Measurements from ENCODE around the gene EPHA6.
"Not testable (repeated sequence)": the region's sequence is repeated elsewhere in the genome, so short reads cannot be mapped to it uniquely, and the experiment has no call there.

EPHA6 gene

GRCh38 chr3:97438131-97438530, 623.7 kb downstream of the EPHA6 start:
- DNase-seq (ENCODE audit: low read depth in 2 of 2): no peak

DNA sequence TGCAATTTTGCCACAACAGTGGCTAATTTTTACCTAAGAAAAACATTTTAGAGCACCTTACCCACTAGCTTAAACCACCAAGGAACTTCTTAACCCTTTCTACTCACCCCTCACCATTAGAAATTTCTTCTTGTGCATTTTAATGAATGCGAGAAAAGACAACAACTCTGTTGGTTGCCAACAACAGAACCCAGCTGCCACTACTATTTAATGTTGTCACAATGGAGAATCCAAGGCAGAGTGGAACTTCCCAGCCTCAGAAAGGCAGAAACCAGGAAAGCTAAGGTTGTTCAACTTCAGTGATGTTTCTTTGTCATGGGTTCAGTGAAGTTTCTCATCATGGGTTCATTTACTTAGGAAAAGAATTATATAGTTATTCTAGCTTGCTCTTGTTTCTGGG, 625.0 kb downstream of the EPHA6 start:
- no peak for DNase-seq (ENCODE audit: low read depth in 2 of 2)

- DNase-seq (ENCODE audit: low read depth in 2 of 2): no peak
Observed at GRCh38 chr3:97464035-97464434, 649.6 kb downstream of the EPHA6 start.

GRCh38 chr3:97470481-97470880, 656.1 kb downstream of the EPHA6 start:
- no peak for DNase-seq (ENCODE audit: low read depth in 2 of 2)

DNA sequence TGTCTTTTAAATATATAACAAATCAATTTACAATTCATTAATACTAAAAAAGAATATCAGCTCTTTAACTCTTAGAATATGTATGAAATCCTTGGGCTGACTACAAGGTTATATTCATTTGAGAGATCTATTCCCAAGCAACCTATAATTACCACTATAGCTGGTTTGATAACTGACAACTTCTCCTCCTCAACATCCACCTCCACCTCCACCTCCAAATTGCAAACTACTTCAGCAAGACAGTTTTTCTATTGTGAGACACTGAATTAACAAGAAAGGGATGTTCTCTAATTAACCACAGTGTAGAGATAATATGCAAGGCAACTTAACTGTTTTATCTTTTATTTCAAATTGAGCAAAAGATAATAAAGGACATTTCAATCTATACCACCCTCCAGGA, 665.3 kb downstream of the EPHA6 start:
- DNase-seq (ENCODE audit: low read depth in 2 of 2): no peak

DNA sequence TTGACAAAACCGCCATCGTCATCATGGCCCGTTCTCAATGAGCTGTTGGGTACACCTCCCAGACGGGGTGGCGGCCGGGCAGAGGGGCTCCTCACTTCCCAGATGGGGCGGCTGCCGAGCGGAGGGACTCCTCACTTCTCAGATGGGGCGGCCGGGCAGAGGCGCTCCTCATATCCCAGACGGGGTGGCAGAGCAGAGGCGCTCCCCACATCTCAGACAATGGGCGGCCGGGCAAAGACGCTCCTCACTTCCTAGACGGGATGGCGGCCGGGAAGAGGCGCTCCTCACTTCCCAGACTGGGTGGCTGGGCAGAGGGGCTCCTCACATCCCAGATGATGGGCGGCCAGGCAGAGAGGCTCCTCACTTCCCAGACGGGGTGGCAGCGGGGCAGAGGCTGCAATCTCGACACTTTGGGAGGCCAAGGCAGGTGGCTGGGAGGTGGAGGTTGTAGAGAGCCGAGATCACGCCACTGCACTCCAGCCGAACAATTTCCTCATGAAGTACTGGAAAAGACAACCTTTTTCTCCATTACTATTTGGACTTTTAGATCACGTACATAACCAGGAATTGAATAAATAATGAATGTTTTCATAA, 666.4 kb downstream of the EPHA6 start:
- DNase-seq (ENCODE audit: low read depth in 2 of 2): not testable (repeated sequence)

DNA sequence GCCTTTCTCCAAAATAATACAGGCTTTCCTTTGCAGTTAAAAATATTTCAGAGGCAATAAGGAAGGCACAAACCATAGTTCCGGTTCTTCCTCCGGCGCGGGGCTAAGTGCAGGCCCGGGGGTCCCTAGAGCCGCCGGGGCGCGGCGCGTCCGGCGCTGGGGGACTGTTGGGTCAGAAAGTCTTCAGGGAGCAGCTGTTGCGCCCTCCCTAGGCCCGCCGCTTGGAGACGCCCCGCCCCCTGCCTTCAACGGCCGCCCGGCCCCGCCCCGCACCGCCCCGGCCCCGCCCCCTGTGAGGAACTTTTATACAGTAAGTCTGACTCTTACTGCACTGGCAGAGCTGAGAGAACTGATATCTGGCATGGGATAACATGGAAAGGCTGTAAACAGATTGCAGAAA, 667.0 kb downstream of the EPHA6 start:
- DNase-seq (ENCODE audit: low read depth in 2 of 2): no peak

DNA sequence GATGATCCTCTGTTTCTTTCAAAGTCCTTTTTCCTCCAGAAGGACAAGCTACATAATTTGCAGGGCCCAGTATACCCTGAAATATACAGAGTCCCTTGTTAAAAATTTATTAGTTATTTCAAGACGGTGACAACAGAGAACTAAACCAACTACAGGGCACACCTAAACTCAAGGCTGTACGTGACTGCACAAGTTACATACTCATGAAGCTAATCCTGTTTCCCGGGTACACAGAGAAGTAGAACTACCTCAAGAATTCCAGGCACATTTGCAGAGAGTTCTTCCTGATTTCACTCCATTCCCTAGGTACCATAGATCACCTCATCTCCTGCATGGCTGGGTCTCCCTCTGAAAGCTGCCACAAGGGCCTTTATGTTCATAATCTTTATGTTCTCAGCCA, 670.8 kb downstream of the EPHA6 start:
- DNase-seq (ENCODE audit: low read depth in 2 of 2): no peak

DNA sequence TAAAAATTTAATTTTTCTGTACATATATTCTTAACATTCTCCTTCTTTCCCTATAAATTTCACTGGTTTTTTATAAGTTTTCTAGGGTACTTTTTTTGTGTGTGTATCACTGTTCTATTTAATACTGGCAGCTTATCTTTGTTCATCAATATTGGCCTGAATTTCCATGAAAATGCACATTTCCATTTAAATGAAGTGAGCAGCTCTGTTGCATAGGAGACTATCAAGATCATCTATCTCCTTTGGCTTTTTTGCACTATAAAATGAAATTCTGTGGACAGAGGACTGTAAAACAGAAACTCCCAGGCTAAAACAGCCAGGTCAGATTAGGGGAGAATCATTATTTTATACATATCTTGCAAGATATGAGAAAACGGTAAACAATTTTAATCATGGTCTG, 673.2 kb downstream of the EPHA6 start:
- no peak for DNase-seq (ENCODE audit: low read depth in 2 of 2)

- no peak for DNase-seq (ENCODE audit: low read depth in 2 of 2)
Observed at GRCh38 chr3:97488741-97489140, 674.3 kb downstream of the EPHA6 start.

- no peak for DNase-seq (ENCODE audit: low read depth in 2 of 2)
Observed at GRCh38 chr3:97495896-97496295, 681.5 kb downstream of the EPHA6 start.

- DNase-seq (ENCODE audit: low read depth in 2 of 2): no peak
Observed at GRCh38 chr3:97497138-97497537, 682.7 kb downstream of the EPHA6 start.

DNA sequence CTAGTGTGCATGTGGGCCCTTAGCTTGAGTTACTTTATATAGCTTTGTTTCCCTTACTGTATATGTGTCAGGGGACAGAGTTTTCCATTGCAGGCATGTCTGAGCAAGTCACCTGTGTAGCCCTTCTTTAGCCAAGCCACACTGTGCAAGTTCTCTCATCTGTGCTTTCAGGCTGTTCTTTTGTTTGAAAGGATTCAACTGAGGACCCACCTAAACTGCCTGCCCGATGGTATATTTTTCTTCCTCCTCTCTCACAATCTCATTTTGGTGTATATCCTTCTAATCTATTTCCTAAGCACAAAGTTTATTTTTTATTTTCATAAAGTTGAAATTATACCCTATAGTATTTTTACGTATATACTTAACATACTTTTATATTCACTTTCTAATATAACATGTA, 690.1 kb downstream of the EPHA6 start:
- no peak for DNase-seq (ENCODE audit: low read depth in 2 of 2)

DNA sequence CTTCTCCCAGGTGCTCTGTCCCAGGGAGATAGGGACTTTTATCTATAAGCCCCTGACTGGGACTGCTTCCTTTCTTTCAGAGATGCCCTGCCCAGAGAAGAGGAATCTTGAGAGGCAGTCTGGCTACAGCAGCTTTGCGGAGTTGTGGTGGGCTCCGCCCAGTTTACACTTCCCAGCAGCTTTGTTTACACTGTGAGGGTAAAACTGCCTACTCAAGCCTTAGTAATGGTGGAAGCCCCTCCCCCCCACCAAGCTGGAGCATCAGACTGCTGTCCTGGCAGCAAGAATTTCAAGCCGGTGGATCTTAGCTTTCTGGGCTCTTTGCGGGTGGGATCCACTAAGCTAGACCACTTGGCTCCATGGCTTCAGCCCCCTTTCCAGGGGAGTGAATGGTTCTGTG, 696.4 kb downstream of the EPHA6 start:
- no peak for DNase-seq (ENCODE audit: low read depth in 2 of 2)

GRCh38 chr3:97515076-97515475, 700.7 kb downstream of the EPHA6 start:
- no peak for DNase-seq (ENCODE audit: low read depth in 2 of 2)

DNA sequence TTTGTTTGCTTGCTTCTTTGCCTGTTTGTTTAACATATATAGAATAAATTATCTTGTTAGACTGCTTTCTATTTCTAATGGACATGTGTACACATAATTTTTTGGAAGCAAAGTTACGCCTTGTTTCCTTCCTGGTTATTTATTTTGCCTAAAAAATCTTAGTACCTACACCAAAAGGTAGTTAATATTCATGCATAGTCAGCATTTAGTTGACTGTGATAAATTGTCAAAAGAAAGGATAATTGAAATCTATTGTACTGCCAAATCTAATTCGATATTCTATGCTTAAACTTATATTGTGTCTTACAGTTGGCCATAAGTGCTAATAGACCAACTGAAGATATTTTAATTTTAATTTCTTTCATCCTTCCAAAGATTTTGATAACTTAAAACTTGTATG, 716.3 kb downstream of the EPHA6 start:
- no peak for DNase-seq (ENCODE audit: low read depth in 2 of 2)

DNA sequence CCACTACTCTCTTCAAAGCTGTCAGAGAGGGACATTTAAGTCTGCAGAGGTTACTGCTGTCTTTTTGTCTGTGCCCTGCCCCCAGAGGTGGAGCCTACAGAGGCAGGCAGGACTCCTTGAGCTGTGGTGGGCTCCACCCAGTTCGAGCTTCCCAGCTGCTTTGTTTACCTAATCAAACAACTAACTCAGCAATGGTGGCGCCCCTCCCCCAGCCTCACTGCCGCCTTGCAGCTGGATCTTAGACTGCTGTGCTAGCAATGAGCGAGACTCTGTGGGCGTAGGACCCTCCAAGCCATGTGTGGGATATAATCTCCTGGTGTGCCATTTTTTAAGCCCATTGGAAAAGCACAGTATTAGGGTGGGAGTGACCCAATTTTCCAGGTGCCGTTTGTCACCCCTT, 733.2 kb downstream of the EPHA6 start:
- not testable (repeated sequence) for DNase-seq (ENCODE audit: low read depth in 2 of 2)

- DNase-seq (ENCODE audit: low read depth in 2 of 2): no peak
Observed at GRCh38 chr3:97550408-97550807, 736.0 kb downstream of the EPHA6 start.

GRCh38 chr3:97552186-97552585, 737.8 kb downstream of the EPHA6 start:
- DNase-seq (ENCODE audit: low read depth in 2 of 2): no peak

GRCh38 chr3:97575742-97576141, 761.3 kb downstream of the EPHA6 start:
- no peak for DNase-seq (ENCODE audit: low read depth in 2 of 2)

DNA sequence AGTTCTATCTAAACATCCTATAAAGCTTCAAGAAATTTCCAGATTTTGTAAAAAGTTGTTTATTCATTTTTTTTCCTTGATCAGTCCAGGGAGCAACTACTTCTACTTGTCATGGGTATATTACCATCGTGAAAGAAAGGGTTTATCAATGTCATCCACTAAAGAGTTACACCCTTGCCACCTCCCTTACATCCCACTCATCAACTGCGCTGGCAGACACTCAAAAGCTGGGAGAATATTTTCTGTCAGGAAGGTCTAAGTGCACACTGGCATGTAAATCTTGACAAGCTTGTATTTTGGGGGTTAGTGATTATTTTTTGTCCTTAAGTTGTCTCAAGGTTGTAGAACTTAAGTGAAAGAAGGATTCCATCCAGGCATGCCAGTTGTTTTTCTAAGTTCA, 761.8 kb downstream of the EPHA6 start:
- DNase-seq (ENCODE audit: low read depth in 2 of 2): no peak

- no peak for DNase-seq (ENCODE audit: low read depth in 2 of 2)
Observed at GRCh38 chr3:97579365-97579764, 765.0 kb downstream of the EPHA6 start.

DNA sequence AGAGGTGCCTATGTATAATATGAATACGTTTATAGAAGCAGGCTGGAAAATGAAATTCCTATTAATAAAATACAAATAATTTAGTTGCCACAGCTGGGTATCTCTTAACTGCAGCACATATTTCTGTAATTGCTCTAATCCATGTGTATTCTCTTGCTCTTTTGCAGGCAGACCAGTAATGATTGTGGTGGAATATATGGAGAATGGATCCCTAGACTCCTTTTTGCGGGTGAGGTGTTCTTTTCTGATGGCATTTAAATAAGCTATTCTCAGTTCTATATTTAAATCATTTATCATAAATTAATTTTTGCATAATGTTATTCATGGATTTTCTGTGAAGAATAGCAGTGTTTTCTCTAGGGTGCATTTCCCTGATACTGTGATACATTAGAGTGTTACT, 796.2 kb downstream of the EPHA6 start:
- no peak for DNase-seq (ENCODE audit: low read depth in 2 of 2)

DNA sequence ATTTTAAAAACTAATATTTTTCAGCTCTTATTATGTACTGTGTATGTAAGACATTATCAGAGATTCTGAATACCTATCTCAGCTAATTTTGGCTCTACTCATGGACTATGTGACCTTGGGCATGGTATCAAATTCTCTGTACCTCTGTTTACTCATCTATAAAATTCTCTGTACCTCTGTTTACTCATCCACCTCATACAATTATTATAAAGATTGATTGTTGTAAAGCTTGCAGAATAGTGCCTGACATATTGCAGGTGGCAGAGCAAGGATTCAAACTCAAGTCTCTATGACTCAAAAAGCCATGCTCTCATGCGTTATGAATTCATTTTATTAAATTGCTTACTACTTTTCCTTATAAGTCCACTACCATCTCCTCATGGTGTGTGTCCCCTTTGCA, 798.2 kb downstream of the EPHA6 start:
- no peak for DNase-seq (ENCODE audit: low read depth in 2 of 2)

- no peak for DNase-seq (ENCODE audit: low read depth in 2 of 2)
Observed at GRCh38 chr3:97613139-97613538, 798.7 kb downstream of the EPHA6 start.

Data from stimulated activated CD4-positive, alpha-beta T cell treated with anti-CD3 and anti-CD28 coated beads, Interleukin-1b, Interleukin-23, amount 100 ng/mL, for 1 hour (primary cell).